ENCODE data around the gene NRXN3. TPM values are rescaled to one million over a fixed set of nuclear protein-coding genes. Genes with fewer than 3 reads are reported as not detected.
A peak's percentile ranks its signal among the peaks of the same experiment; 100 is the strongest.

Gene NRXN3
- polyA plus RNA-seq, 1 donor, result 0.58 TPM

DNA sequence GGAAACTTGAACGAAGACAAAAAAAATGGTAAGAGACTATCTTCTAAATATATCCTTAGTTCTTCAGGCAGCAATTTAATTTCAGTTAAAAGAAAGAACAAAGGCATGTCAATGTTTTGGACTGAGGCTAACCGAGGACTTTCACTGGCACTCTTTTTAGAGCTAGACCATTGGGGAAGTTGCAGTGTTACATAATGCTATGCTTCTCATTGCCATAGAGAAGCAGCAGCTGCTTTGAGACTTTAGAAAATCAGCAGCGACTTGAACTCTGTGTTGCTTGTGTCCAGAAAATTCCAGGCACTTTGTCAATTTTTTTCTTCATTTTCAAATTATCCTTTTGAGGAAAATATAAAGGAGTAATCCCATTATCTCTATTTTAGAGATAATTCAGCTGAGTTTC lies 964.2 kb downstream of the NRXN3 start:
- peak; percentile 9 for DNase-seq (ENCODE audit: low read depth)

DNA sequence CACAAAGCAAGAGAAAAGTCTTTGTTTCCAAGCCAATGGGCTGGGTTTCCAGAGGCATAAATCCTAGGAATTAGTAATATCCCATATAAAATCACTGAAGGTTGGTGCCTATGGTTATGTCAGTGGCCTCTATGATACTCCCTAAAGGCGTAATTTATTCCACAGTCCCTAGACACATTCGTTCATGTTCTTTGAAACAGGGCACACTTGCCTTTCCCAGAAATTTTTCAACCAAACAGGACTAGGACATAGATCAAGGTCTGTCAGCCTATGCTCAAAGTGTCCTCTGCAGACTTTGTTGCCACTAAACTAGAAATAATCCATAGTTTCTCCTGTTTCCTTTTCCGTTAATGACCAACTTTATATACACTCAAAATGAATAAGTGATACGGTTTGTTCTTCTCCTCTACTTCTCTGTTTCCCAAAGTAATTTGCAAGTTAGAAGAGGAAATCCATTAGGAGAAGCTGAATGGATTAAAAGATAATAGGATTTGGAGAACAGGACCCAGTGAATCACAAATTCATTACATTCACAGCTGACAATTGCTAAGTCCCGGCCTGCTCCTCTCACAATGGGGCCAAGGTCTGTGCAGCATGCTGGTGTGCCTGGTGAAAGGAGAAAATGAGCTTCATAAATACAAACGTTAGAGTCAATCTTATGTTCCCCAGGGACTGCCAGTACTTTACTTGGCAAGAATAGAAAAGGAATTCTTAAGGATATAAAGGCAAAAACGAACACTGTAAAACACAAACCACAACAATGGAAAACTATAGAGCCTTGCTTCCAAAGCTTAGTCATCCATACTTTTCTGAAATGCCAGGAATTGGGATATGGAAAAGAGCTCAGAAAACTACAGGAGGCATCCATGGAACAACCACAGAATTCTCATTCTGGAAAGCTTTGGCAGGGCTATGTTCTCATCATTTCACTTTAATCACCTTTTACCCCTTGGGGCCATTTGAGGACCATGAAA lies 966.2 kb downstream of the NRXN3 start:
- DNase-seq (ENCODE audit: low read depth), result no peak

DNA sequence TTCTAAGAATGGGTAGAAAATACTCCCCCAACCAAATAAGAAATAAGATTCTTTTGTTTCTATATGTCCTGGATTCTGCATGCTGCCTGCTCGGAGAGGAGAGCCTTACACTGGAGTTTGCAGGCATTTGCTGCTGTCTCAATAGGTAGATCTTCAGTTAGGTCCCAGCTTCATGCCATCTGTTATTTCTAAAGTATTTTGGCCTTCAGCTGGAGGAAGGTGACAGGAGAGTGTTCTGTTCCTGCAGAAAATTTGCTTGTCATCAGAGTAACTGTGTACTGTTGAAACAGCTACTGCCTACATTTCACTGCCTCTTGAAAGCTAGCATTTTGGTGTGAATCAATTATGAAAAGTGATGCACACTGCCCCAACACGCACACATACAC lies 966.9 kb downstream of the NRXN3 start:
- DNase-seq (ENCODE audit: low read depth), result no peak

DNA sequence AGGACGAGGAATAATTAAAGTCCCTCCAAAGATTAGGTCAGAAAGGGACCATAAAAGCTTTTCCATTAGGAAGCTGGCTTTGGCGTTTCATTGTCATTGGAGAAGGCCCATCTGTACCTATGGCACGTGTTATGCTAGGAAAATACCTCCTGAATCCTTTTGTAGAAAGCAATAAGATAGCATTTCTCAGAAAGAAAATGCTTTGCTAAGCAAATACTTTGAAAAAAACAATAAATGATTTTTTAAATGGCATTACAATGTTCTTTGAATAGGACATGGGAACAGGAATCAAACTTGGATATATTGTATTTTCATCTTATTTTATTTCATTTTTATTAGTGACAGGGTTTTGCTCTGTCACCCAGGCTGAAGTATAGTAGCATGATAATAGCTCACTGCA lies 967.7 kb downstream of the NRXN3 start:
- no peak for DNase-seq (ENCODE audit: low read depth)

DNA sequence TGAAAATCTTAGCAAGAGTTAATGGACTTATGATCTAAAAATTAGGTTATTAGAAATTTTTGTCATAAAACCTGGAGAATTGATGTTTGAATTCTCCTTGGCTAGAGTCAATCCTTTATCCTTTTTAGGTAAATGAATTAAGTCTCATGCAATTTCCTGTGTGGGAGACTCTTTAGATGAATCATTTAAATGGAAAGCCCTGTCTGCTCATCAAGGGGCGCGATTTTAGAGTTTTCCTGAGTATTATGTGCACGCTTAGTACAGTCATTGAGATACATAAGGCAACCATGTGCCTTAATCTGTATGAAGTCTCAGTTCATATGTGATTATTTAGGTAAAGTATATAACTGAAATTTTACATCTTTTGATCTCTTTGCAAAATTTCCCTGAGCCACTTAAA lies 974.7 kb downstream of the NRXN3 start:
- DNase-seq (ENCODE audit: low read depth), result no peak

DNA sequence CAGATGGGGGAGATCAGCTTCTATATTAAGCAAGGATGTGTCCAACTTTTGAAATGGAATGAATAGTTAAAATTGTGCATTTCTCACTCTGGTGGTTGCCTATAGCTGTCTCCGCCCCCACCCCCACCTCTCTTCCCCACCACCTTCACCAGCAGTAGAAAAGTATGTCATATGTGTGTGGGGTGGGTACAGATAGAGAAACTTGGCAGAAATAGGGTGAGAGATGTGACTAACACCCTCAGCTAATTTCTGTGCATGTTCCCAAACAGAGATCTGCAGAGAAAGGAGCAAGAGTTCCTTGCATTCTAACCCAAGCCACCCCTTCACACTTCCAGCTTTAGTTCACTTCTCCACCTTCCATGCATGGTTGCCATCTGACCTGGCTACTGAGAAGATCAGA lies 980.1 kb downstream of the NRXN3 start:
- DNase-seq (ENCODE audit: low read depth), result no peak

DNA sequence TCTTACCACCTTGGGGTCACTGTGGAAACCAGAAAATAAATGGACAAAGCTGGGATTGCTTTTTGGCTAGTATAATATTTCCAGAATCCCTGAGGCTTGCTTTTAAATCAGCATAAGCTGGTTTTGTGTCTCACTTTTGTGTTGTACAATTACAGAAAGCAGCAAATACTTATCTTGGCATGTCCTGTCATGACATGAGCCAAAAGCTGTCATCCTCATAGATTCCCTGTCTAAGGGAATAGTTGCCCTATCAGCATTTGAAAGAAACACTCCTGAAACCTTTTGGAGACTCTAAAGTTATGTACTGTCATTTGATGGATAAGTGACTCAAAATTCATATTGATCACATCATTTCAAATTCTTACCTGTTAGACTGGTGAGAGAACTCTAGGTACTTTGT lies 987.2 kb downstream of the NRXN3 start:
- DNase-seq (ENCODE audit: low read depth), result no peak

DNA sequence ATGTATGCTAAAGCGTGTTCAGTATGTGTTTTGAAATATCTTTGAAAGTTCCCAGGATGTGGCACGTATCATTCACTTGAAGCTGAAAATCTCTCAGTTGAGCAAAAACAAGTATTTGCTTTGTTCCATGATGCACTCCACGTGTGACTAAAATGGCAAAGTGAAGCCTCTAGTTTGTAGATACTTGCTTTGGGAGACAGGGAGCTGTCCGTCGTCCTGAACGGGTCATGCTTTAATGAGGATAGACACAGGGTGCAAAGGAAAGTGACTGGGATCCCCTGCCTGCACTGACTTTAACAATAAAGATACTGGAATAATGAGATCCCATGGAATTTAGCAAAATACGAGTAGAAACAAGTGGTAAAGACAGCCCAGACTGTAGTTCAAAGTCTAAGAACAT lies 991.4 kb downstream of the NRXN3 start:
- peak; percentile 11 for DNase-seq (ENCODE audit: low read depth)

DNA sequence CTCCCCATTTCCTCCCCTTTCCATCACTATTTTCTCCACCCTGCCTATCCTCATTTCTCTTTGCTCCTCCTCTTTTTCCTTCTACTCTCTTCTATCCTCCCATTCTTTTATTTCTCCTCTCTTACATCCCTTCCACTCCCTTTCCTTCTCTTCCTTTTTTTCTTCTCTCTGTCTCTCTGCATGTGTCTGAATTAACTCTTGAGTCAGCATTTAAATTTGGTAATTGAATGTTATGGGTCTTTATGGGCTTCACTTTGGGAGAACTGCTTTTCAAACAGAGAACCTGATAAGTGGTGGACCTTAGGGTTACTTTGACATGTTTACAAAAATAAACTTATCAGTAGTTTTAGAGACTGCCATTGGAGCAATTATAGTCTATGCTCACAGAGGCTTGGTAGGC lies 992.7 kb downstream of the NRXN3 start:
- no peak for DNase-seq (ENCODE audit: low read depth)

DNA sequence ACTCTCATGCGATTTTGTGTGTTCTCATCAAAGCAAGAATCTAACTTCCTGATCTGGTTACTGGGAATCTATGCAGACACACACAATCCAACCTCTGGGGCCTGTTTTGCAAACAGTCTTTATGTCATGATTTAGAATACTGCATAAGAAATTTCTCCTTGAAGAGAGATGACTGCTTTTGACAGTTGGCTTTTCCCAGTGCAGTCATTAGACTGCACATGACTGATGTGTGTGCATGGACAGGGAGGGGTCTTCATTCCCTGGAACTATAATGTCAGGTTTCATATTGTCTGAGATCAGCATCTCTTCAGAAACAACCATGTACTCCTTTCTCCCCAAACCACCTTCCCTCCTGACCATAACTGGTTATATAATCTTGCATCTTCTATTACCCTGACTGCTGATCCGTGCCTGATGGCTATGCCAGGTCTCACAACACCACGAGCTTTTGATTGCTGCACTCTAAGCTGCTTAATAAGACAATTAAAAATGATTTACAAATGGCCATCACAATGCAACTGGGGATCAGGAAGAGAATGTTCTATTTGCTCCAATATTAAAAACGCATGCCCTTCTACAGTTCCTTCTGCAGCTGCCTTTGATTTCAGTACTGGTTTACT lies 995.4 kb downstream of the NRXN3 start:
- DNase-seq (ENCODE audit: low read depth), result no peak

DNA sequence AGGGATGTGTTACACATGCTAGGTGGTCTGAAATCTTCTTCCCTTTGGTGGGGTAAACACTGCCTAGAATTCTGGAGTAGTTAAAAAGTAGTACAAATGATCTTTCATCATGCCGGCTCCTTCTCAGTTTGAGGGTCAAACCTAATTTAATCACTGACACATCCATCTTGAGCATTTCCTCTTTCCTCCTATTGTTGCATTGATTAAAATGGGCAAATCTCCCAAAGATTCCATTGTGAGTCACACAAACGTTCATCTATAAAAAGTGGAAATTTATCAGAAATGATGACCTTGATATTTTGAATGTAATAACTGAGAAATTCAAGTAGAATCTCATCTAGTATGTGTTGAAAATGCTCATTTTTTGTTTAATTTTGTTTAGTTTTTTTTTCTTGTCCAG lies 996.0 kb downstream of the NRXN3 start:
- DNase-seq (ENCODE audit: low read depth), result no peak

DNA sequence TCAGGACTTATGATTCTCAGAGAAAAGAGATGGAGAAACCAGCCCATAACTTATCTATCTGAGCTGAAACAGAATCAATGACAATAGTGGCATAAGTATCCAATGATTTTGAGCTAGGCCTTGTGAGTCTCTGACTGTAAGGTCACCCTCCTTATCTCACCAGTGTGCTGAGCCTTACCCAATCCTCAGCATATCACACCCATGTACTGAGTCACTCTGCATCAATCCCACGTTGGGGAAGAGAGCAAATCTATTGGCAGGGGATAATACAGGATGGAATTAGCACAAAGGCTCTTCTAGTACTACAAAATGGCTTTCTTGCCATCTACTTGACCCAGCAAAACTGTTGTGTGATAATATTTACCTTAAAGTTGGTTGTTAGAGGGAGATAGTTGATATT lies 997.8 kb downstream of the NRXN3 start:
- no peak for DNase-seq (ENCODE audit: low read depth)

DNA sequence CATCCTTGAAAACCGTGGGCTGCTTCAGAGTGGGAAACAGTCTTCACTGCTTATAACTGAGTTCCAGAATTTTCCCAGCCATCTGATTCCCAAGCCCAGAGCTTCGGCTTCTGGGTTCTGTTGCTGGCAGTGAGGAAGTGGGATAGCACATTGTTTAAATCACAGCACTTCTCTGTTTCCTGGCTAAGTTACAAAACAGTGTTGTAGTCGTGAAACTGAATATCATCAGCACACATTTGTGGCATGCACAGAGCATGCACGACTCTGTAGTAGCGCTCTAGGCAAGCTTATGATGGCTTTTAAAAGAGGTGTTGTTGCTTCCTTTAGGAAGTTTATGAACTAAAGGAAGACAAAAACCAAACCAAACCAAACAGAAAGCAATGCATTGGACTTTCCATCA lies 1005.5 kb downstream of the NRXN3 start:
- no peak for DNase-seq (ENCODE audit: low read depth)

DNA sequence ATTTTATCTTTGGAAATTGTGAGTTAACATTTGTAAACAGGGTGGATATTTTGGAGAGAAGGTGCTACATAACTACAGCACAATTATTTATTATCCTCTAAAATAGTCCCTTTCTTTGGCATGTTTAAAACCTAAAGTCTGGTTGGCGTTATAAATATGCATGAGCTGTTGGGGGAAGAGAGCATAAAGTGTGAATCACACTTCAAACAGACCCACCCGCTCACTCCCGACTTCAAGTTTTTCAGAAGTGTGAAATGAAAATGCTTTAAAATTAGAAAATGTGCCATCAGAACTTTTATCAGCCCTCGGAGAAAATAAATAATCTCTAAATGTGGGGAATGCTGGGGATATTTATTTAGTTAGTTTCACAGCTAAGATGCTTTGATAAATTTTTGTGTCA lies 1006.9 kb downstream of the NRXN3 start:
- DNase-seq (ENCODE audit: low read depth), result no peak

DNA sequence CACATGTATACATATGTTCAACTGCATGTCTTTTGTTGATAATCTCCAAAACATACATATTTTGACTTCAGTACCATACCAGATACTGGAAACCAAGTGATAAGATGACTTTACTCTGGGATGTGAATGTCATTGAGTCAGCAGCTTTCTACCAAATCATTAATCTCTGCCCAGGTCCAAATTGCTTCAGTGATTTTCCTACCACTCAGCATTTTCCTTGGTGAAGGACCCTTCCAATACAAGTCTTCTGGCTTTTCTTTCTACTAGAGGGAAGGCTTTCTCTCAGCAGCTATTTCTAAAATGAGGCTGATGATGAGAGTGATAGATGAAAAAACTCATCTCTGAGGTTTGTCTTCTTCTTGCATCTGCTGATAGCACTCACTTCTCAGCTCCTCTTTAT lies 1008.5 kb downstream of the NRXN3 start:
- DNase-seq (ENCODE audit: low read depth), result no peak

DNA sequence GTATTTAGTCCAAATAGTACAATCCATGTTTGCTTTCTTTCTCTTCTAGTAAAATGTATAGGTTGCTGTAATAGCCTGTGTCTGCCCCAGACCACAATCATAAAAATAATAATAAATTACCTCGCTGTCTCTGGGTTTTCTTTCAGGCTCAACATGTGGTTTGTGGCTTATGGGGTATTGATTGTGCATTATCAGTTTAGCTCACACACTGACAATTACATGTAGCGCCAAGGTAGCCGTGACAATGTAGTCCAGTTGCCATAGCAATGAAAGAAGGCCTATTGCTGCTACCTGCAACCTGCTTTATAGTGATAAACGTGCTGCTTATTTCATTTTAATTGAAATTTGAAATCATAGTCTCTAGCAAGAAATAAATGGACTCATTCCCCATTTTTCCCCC lies 1009.8 kb downstream of the NRXN3 start:
- DNase-seq (ENCODE audit: low read depth), result no peak

DNA sequence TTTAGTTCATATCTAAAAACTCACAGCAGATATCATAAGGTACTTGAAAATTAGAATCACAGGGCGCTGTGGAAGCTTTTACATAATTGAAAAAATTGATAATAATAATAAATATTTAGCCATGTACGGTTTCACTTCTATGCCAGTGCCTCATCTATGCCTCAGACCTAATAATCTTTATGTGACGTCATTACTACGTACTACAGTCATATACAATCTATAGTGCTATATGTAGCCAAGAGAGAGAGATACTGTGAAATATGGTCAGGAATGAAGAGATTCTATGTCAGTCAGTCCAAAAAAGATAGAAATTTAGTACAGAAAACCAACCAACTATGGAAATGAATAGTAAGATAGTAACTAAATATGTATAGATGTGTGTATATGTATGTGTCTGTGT lies 1010.5 kb downstream of the NRXN3 start:
- DNase-seq (ENCODE audit: low read depth), result no peak

DNA sequence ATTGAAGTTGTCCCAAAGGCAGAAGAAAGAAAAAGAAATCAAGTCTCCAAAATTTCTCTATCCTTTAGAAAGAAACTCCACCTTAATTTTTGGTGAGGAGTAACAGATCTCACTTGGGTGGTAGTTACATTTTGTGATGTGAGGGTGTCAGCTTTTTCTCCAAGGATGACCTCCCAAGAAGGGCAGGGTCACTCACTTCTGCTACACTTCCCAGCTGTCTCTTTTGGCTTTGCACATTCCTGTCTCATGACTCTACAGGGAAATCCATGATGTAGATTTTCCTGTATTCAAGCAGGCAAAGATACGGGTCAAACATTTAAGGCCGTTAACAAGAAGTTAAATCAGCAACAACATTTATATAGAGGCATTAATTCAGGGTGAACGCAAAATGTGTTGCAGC lies 1016.4 kb downstream of the NRXN3 start:
- no peak for DNase-seq (ENCODE audit: low read depth)

DNA sequence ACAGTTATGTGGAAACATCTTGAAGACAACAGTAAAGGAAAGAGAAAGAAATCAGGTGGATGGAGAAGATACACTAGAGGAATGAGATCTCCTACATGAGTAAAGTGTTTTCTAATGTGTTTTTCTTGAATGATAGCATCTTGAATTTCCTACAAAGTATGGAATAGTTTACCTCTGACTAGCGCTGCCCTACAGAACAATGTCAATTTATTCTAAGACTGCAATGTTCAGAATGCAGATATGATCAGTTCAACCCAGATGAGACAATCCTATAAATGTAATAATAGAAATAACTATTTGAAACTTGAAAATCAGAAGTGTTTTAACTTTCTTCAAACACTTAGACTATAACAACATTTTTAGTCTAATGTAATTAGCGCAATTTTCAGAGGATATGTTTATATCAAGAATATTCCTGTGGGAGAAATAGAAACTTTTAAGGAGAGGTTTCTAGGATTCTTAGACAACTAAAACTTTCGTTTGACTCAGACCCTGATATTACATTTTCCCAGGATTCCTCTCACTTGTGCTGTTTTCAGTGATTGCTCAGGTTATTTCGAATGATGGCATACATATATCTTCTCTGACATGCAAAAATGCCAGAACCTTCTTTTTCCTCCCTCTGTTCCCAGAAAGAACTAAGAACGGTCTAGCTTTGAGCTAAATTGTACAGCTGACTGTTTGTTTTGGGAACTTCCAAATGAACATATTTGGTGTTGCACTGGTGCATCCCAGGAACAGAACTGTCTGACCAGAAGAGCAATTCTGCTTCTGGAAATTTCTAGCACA lies 1023.7 kb downstream of the NRXN3 start:
- DNase-seq (ENCODE audit: low read depth), result no peak

DNA sequence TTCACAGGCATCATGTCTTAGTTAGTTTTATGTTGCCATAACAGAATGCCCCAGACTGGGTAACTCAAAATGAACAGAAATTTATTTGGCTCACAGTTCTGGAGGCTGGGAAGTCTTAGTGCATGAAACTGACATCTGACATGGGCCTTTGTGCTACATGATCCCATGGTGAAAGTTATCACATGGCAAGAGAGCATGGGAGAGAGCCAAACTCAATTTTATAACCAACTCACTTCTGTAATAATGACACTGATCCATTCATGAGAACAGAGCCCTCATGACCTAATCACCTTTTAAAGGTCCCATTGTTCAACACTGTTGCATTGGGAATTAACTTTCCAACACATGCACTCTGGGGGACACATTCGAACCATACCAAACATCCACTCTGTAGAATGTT lies 1026.0 kb downstream of the NRXN3 start:
- DNase-seq (ENCODE audit: low read depth), result no peak

DNA sequence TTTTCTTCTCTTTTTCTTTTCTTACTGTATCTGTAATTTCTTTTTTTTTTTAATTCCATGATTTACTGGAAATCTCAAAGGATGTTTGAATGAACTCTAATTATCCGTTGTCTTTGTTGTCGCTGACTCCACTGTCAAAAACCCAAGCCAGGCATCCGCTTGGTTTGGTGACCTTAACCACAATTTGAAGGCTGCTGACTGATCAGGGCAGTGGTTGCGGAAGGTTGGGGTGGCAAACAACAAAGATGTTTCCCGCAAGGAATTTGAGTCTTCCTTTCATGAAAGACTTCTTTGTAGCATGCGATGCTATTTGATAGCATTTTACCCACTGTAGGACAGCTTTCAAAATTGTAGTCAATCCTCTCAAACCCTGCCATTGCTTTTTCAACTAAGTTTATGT lies 1027.3 kb downstream of the NRXN3 start:
- DNase-seq (ENCODE audit: low read depth), result no peak

DNA sequence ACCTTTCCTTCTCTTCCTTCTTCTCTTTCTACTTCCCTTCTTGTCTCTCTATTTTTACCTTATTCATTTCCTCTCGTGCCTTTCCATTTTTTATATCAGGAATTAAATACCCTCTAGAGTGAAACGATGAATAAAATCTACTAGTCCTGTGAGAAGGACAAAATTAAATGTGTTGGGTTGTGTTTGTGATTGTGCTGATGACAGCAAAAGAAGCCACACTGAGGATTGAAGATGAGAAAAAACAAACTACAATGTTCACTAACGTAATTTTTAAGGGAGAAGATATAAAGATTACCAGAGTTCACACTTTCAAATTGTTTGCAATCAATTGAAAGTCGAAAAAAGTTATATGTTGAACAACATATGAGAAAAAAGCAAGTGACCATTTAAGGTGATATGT lies 1029.0 kb downstream of the NRXN3 start:
- DNase-seq (ENCODE audit: low read depth), result no peak
